Neuronal stem cell (in vitro differentiated cells): ENCODE measurements around the gene UTRN.

Experiments
- DNase-seq: peaks from one replicate; pipeline ENCODE4 v3.0.0-alpha.2; 2013; ENCODE audit warnings: low spot score
- H2AFZ ChIP-seq: one replicate; pipeline ENCODE4 v1.6.1; 2013; ENCODE audit warnings: mild to moderate bottlenecking, low read length, inconsistent platforms
- H2AK5ac ChIP-seq: 2 replicates; pipeline ENCODE4 v1.6.1; 2013; ENCODE audit warnings: low read depth, mild to moderate bottlenecking, inconsistent platforms, low read length, moderate library complexity, mixed read lengths
- H2BK120ac ChIP-seq: 2 replicates; pipeline ENCODE4 v1.6.1; 2013; ENCODE audit warnings: low read depth, mild to moderate bottlenecking, inconsistent platforms, low read length, moderate library complexity, mixed read lengths
- H2BK12ac ChIP-seq: one replicate; pipeline ENCODE4 v1.6.1; 2013; ENCODE audit warnings: low read length, inconsistent platforms
- H2BK15ac ChIP-seq: 2 replicates; pipeline ENCODE4 v1.6.1; 2013; ENCODE audit warnings: mild to moderate bottlenecking, low read length, inconsistent platforms, mixed read lengths
- H2BK5ac ChIP-seq: one replicate; pipeline ENCODE4 v1.6.1; 2013; ENCODE audit warnings: inconsistent platforms, mild to moderate bottlenecking, low read length, moderate library complexity
- H3K14ac ChIP-seq: one replicate; pipeline ENCODE4 v1.6.1; 2013; ENCODE audit warnings: low read length, inconsistent platforms
- H3K18ac ChIP-seq: 2 replicates; pipeline ENCODE4 v1.6.1; 2013; ENCODE audit warnings: low read length, inconsistent platforms
- H3K23ac ChIP-seq: 2 replicates; pipeline ENCODE4 v1.6.1; 2013; ENCODE audit warnings: low read depth, mild to moderate bottlenecking, mixed read lengths, low read length, inconsistent platforms; ENCODE audit not compliant: poor library complexity
- H3K27ac ChIP-seq: replicated peaks from 3 replicates; pipeline ENCODE4 v1.5.1; 2013; ENCODE audit warnings: low read length, inconsistent platforms
- H3K27me3 ChIP-seq, 3 experiments: 2 replicates each; pipeline ENCODE4 v1.6.1; 2013; ENCODE audit warnings: low read length in 3 of 3, mild to moderate bottlenecking in 2 of 3, inconsistent platforms in 1 of 3, low read depth in 1 of 3, mixed read lengths in 1 of 3, moderate library complexity in 1 of 3; ENCODE audit not compliant: control insufficient read depth in 3 of 3, insufficient read depth in 3 of 3
- H3K36me3 ChIP-seq, 2 donors: replicated peaks in 1 of 2; 2 replicates each; pipeline ENCODE4 v1.6.1; 2013; ENCODE audit warnings: low read length in 2 of 2; ENCODE audit not compliant: control insufficient read depth in 2 of 2, insufficient read depth in 2 of 2
- H3K4ac ChIP-seq: 2 replicates; pipeline ENCODE4 v1.6.1; 2013; ENCODE audit warnings: inconsistent platforms, mild to moderate bottlenecking, low read length, moderate library complexity
- H3K4me1 ChIP-seq, 2 donors: 1 replicate in 1 of 2; 2 replicates in 1 of 2; pipeline ENCODE4 v1.6.1; 2013; ENCODE audit warnings: low read length in 2 of 2, low read depth in 1 of 2; ENCODE audit not compliant: control insufficient read depth in 2 of 2, insufficient read depth in 1 of 2
- H3K4me2 ChIP-seq: one replicate; pipeline ENCODE4 v1.6.1; 2013; ENCODE audit warnings: mild to moderate bottlenecking, low read length, inconsistent platforms; ENCODE audit not compliant: insufficient read depth, poor library complexity, severe bottlenecking
- H3K4me3 ChIP-seq, 2 donors: 2 replicates each; pipeline ENCODE4 v1.5.1; 2013; ENCODE audit warnings: low read length in 2 of 2, mild to moderate bottlenecking in 2 of 2, inconsistent platforms in 1 of 2, moderate library complexity in 1 of 2
- H3K79me1 ChIP-seq: one replicate; pipeline ENCODE4 v1.6.1; 2013; ENCODE audit warnings: low read depth, mild to moderate bottlenecking, inconsistent platforms, low read length, moderate library complexity
- H3K9ac ChIP-seq: one replicate; pipeline ENCODE4 v1.6.1; 2013; ENCODE audit warnings: mild to moderate bottlenecking, low read depth, low read length, inconsistent platforms; ENCODE audit not compliant: poor library complexity
- H3K9me3 ChIP-seq, 2 donors: replicated peaks in 1 of 2; 2 replicates each; pipeline versions ENCODE3 to v1.6.1; 2013; ENCODE audit warnings: low read length in 2 of 2, mild to moderate bottlenecking in 2 of 2, inconsistent platforms in 1 of 2, low read depth in 1 of 2, mixed read lengths in 1 of 2, moderate library complexity in 1 of 2; ENCODE audit not compliant: control insufficient read depth in 2 of 2, insufficient read depth in 1 of 2
- H4K8ac ChIP-seq: one replicate; pipeline ENCODE4 v1.6.1; 2013; ENCODE audit warnings: low read depth, mild to moderate bottlenecking, inconsistent platforms, low read length, moderate library complexity
- H4K91ac ChIP-seq: one replicate; pipeline ENCODE4 v1.6.1; 2013; ENCODE audit warnings: low read length, low read depth, mild to moderate bottlenecking, inconsistent platforms; ENCODE audit not compliant: poor library complexity
- WGBS, 2 donors: extraction: QIAGEN DNeasy Blood & Tissue Kit; methylation state at CpG; one replicate each; pipeline ENCODE4 v1.1.7; 2013; ENCODE audit warnings: missing lambda C conversion rate in 2 of 2, mixed read lengths in 1 of 2; ENCODE audit not compliant: insufficient read length in 2 of 2, insufficient replicate concordance in 1 of 2; ENCODE audit errors: extremely low coverage in 2 of 2; 5-methylcytosine and 5-hydroxymethylcytosine counted together

Gene UTRN

DNA sequence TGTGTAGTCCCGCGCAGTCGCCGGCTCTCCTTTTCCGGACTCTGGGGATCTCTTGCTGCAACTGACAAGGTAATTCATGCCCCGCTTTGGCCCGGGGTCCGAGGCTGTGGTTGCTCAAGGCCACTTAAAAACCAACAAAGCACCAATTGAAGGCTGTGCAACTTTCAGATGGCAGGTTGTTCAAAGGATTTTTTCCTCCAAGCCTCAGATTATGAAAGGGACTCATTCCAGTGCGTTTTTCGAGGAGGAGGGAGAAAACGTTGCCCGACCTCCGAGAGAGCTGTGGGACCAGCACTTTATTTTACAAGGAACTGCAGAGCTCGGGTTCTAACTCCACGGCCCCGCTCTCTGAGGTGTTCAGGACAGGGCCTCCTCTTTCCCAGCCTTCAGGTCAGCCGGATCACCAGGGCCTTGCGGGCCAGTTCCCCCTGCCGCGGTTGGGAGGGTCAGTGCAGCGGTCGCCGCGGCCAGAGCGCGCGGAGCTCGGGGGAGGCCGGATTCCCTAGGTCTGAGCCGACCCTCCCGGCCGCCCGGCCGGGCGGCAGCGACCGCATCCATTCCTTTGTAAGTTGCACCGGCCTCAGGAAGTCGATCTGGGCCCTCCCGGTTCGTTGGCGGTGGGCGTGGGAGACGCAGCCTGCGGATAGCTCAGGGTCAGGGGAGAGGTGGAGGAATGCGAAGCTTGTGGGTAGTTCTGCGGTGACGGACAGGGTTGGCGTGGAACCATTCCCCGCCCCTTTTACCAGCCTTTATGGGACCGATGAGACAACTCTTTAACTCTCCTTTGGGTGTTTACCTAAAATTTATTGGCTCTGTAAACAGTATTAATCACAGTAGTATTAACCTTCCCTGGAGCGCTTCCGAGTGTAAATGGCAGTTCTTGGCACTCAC lies 1.6 kb downstream of the UTRN start:
- Histone ChIP-seq H3K4ac (no peak overlapping the region), H3K27ac (peak overlapping the region; percentile 99), H3K4me3 (peak overlapping the region; percentile 93 to 98), H3K14ac (peak overlapping the region; percentile 94), H3K9ac (peak overlapping the region; percentile 94), H2AK5ac (peak overlapping the region; percentile 96), H2BK15ac (peak overlapping the region; percentile 65), H3K4me1 (peaks cover 3 to 6% of the 10 kb centered on the region in 2 donors), H3K4me2 (peak overlapping the region; percentile 81), H3K27me3 (no peaks in the 10 kb centered on the region), H2BK12ac (no peak overlapping the region), H2BK5ac (peak overlapping the region; percentile 46), H4K91ac (no peak overlapping the region), H3K18ac (peak overlapping the region; percentile 97), H2BK120ac (peak overlapping the region; percentile 95), H3K9me3 (no peaks in the 10 kb centered on the region), H3K36me3 (peaks cover 2 to 8% of the 10 kb centered on the region in 2 donors), H2AFZ (peak overlapping the region; percentile 99), H3K23ac (peak overlapping the region; percentile 37), H4K8ac (no peak overlapping the region), H3K79me1 (peaks cover 12% of the 10 kb centered on the region)
- peak; percentile 69 for DNase-seq
- no CpG with 5 or more reads among the region's 53 CpGs for WGBS, 2 donors

GRCh38 chr6:144289006-144289405 lies 3.9 kb downstream of the UTRN start:
- Histone ChIP-seq H3K27me3 (no peaks in the 10 kb centered on the region), H3K36me3 (peaks cover 2 to 30% of the 10 kb centered on the region in 2 donors), H2BK5ac (no peak overlapping the region), H3K79me1 (peaks cover 12% of the 10 kb centered on the region), H2BK12ac (no peak overlapping the region), H3K9me3 (no peaks in the 10 kb centered on the region), H2BK15ac (no peak overlapping the region), H3K4ac (no peak overlapping the region), H3K4me1 (peaks cover 3 to 6% of the 10 kb centered on the region in 2 donors), H3K23ac (no peak overlapping the region), H2BK120ac (no peak overlapping the region), H3K14ac (no peak overlapping the region), H4K8ac (no peak overlapping the region), H2AK5ac (no peak overlapping the region), H3K4me3 (no peak overlapping the region), H3K18ac (no peak overlapping the region), H3K27ac (no peak overlapping the region), H3K9ac (no peak overlapping the region), H3K4me2 (no peak overlapping the region), H4K91ac (no peak overlapping the region), H2AFZ (no peak overlapping the region)
- no peak for DNase-seq
- no CpG with 5 or more reads among the region's 1 CpG for WGBS, 2 donors

GRCh38 chr6:144292372-144292771 lies 7.2 kb downstream of the UTRN start:
- Histone ChIP-seq H2BK12ac (no peak overlapping the region), H3K27me3 (no peaks in the 10 kb centered on the region), H2AK5ac (no peak overlapping the region), H2AFZ (no peak overlapping the region), H3K79me1 (no peaks in the 10 kb centered on the region), H3K9ac (no peak overlapping the region), H3K14ac (no peak overlapping the region), H2BK15ac (no peak overlapping the region), H2BK120ac (no peak overlapping the region), H3K9me3 (peaks cover 3 to 21% of the 10 kb centered on the region in 2 donors), H4K91ac (no peak overlapping the region), H3K4me3 (no peak overlapping the region), H3K4ac (no peak overlapping the region), H3K23ac (no peak overlapping the region), H3K18ac (no peak overlapping the region), H4K8ac (no peak overlapping the region), H3K36me3 (peaks cover 8 to 63% of the 10 kb centered on the region in 2 donors), H3K4me1 (peaks cover 3 to 6% of the 10 kb centered on the region in 2 donors), H3K4me2 (no peak overlapping the region), H3K27ac (no peak overlapping the region), H2BK5ac (no peak overlapping the region)
- no peak for DNase-seq
- no CpG with 5 or more reads among the region's 3 CpGs for WGBS, 2 donors

- Histone ChIP-seq H3K14ac (no peak overlapping the region), H2BK120ac (no peak overlapping the region), H3K4me3 (no peak overlapping the region), H3K4me2 (no peak overlapping the region), H3K27me3 (no peaks in the 10 kb centered on the region), H3K4me1 (peaks cover 0 to 2% of the 10 kb centered on the region in 2 donors), H2BK15ac (no peak overlapping the region), H2BK5ac (no peak overlapping the region), H4K8ac (no peak overlapping the region), H4K91ac (no peak overlapping the region), H3K79me1 (no peaks in the 10 kb centered on the region), H3K9me3 (peaks cover 3 to 30% of the 10 kb centered on the region in 2 donors), H2BK12ac (no peak overlapping the region), H3K36me3 (peaks cover 8 to 75% of the 10 kb centered on the region in 2 donors), H2AFZ (no peak overlapping the region), H3K4ac (no peak overlapping the region), H3K18ac (no peak overlapping the region), H3K23ac (no peak overlapping the region), H3K27ac (no peak overlapping the region), H2AK5ac (no peak overlapping the region), H3K9ac (no peak overlapping the region)
- no peak for DNase-seq
Measured at GRCh38 chr6:144294016-144294415, 8.9 kb downstream of the UTRN start.
